A549 treated with CpdA at 1 μM for 4 hours (cell line): Measurements from ENCODE around the gene NHS. TPM values are rescaled to one million over a fixed set of nuclear protein-coding genes. Genes with fewer than 3 reads are reported as not detected.

Source experiments
- total RNA-seq: library from RNA; stranded (reverse); fragments of 200-300 nt; extraction: Qiagen RNA extraction; gene quantifications from 5 replicates; pipeline ENCODE4 v1.2.3, GENCODE V29; 2022; ENCODE audit warnings: low read depth

The NHS gene
- total RNA-seq = 4.6 to 8.1 TPM (median 5.8 TPM) in 5 replicates

GRCh38 chrX:17374619-17375366, at the start of gene NHS:
Gene NHS (plus strand): TSS chrX:17375200. CDS start chrX:17375758, 558 bp downstream.

GRCh38 chrX:17736856-17737709, 362.1 kb downstream of the NHS start, which contains the start of gene SCML1:
Gene SCML1 (plus strand): TSS chrX:17737493. CDS start chrX:17744187, 6,694 bp downstream.

